Measurements from ENCODE around the gene ETS1.

DNA sequence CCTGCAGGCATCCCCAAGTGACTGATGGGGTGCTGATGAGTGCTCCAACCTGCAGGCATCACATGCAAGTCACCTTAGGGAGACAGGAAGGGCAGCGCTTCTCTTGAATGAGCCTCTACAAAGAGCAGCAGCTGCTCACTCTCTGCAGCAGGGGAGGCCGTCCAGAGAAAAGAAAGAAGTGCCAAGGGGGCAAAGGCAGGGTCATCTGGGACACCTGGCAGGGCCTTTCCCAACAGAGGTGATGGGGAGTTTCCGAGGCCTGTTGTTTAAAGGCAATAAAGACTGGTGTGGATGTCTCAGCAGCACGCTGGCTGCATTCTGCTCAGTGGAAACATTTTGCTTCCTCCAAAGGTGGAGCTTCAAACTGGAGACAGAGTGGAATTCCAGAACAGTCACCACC lies 113.7 kb downstream of the ETS1 start:
- TF ChIP-seq, protein P1, sequence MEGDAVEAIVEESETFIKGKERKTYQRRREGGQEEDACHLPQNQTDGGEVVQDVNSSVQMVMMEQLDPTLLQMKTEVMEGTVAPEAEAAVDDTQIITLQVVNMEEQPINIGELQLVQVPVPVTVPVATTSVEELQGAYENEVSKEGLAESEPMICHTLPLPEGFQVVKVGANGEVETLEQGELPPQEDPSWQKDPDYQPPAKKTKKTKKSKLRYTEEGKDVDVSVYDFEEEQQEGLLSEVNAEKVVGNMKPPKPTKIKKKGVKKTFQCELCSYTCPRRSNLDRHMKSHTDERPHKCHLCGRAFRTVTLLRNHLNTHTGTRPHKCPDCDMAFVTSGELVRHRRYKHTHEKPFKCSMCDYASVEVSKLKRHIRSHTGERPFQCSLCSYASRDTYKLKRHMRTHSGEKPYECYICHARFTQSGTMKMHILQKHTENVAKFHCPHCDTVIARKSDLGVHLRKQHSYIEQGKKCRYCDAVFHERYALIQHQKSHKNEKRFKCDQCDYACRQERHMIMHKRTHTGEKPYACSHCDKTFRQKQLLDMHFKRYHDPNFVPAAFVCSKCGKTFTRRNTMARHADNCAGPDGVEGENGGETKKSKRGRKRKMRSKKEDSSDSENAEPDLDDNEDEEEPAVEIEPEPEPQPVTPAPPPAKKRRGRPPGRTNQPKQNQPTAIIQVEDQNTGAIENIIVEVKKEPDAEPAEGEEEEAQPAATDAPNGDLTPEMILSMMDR (conservative IDR thresholded peaks at IDR 0.05; ENCODE audit: low read depth, low read length): no peak
- no peak for TF ChIP-seq EZH2 (IDR thresholded peaks at IDR 0.05; ENCODE audit: borderline replicate concordance, low read depth, low read length, poor library complexity, severe bottlenecking)

All from A673 (cell line).